Bronchial epithelial cell (primary cell): ENCODE measurements around the gene FHL1. TPM values are rescaled to one million over a fixed set of nuclear protein-coding genes. Genes with fewer than 3 reads are reported as not detected.
"Not testable (repeated sequence)": the region's sequence is repeated elsewhere in the genome, so short reads cannot be mapped to it uniquely, and the experiment has no call there.

Experiments used
- DNase-seq: peaks from one replicate; pipeline ENCODE4 v3.0.0-alpha.2; 2010; ENCODE audit warnings: low read depth
- FAIRE-seq: peaks from 2 replicates; lab custom pipeline; 2011; peaks lifted over from hg19 to GRCh38; lab: Jason Lieb, UNC
- H3K27me3 ChIP-seq: 2 replicates; pipeline ENCODE4 v1.5.1; 2011; ENCODE audit warnings: low read length; ENCODE audit not compliant: control insufficient read depth, insufficient read depth
- H3K36me3 ChIP-seq: 2 replicates; pipeline ENCODE4 v1.5.1; 2011; ENCODE audit warnings: low read length; ENCODE audit not compliant: control insufficient read depth, insufficient read depth
- H3K4me3 ChIP-seq: 2 replicates; pipeline ENCODE4 v1.5.1; 2011; ENCODE audit warnings: mild to moderate bottlenecking, low read depth, low read length, control low read depth
- CTCF ChIP-seq: IDR thresholded peaks from 2 replicates; pipeline ENCODE4 v1.5.1; 2011; ENCODE audit warnings: mild to moderate bottlenecking, moderate library complexity, low read length, control low read depth, inconsistent platforms; ENCODE audit not compliant: insufficient read depth, severe bottlenecking
- total RNA-seq: library from RNA; depleted of rRNA; stranded (reverse); fragments of >200 nt; gene quantifications from 2 replicates; pipeline ENCODE4 v1.2.1, GENCODE V29; 2014

Gene FHL1
- total RNA-seq, 1 donor from 2014 or later: 45.5 TPM

DNA sequence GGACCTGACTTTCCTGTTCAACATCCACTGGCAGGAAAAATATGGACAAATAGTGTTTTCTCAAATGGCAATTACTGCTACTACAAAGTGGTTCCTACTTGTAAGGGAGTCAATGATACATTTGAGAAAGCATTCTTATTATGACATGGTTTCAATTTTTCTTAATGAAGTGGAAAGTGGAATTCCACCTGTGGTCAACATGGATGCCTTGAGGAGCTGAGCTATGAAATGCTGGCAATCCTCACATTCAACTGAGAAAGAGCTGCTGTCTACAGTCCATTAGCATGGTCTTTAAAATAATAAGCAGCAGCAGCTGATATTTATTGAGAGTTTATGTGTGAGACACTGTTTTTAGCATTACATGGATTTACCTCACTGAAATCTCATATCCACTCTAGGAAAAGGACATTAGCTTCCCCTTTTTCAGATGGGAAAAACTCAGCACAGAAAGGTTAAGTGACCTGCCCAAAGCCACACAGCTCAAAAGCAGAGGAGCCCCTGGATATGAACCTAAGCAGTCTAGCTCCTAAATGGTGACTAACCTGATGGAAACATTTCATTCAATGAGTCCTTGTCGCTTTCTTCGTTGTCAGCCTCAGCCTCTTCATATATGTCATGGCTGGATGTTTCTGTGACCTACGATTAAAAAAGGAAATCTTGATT lies 74.6 kb downstream of the FHL1 start:
- no peak overlapping the region for H3K4me3 ChIP-seq
- FAIRE-seq: no peak
- H3K27me3 ChIP-seq: no peaks in the 10 kb centered on the region
- no peak for DNase-seq
- TF ChIP-seq CTCF: no peak
- peaks cover 1% of the 10 kb centered on the region for H3K36me3 ChIP-seq

DNA sequence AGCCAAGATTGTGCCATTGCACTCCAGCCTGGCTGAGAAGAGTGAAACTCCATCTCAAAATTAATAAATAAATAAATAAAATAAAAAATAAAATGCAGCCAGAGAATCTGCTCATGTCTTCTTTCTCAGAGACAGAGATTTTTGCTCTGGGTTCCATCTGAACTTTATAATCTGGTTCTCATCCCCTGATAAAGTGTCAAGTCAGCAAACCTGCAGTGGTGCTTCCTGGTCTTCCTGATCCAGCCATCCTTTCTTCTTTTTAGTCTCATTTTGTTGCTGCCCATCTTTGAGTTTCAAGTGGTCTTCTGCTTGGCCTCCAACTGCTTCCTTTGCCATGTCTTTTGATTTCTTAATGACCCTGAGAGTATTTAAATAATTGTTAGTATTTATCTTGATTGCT lies 79.7 kb downstream of the FHL1 start:
- FAIRE-seq: no peak
- H3K27me3 ChIP-seq: no peaks in the 10 kb centered on the region
- TF ChIP-seq CTCF: no peak
- H3K36me3 ChIP-seq: peaks cover 4% of the 10 kb centered on the region
- H3K4me3 ChIP-seq: no peak overlapping the region
- no peak for DNase-seq

GRCh38 chrX:136227948-136228838 lies 80.9 kb downstream of the FHL1 start:
- no peak for FAIRE-seq
- TF ChIP-seq CTCF: no peak

GRCh38 chrX:136228839-136229207 lies 81.5 kb downstream of the FHL1 start:
- H3K4me3 ChIP-seq: no peak overlapping the region
- no peaks in the 10 kb centered on the region for H3K27me3 ChIP-seq
- no peak for TF ChIP-seq CTCF
- FAIRE-seq (no peak), DNase-seq (no peak)
- peaks cover 4% of the 10 kb centered on the region for H3K36me3 ChIP-seq

More at GRCh38 chrX:136227948-136228838, 80.9 kb downstream of the FHL1 start:
- DNase-seq: peak; percentile 60
- H3K4me3 ChIP-seq: no peak overlapping the region
- no peaks in the 10 kb centered on the region for H3K27me3 ChIP-seq
- peaks cover 4% of the 10 kb centered on the region for H3K36me3 ChIP-seq

DNA sequence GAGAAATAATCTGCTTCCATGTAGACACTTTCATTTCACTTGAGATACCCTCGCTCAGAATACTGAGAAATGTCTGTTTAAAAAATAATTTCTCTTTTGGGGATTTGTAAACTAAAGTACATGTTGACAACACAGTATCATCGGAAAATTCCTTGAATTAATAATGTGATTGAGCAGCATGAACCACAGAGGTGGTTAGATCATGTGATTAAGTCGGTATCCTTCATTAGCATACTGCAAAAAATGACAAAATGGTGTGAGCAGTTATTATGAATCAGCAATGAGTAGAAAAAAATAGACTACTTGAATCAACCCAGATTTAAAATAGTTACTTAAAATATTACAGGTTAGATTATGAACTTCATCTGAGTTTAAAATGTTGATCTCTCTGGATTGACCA lies 89.7 kb downstream of the FHL1 start:
- H3K4me3 ChIP-seq: no peak overlapping the region
- TF ChIP-seq CTCF: no peak
- no peaks in the 10 kb centered on the region for H3K36me3 ChIP-seq
- DNase-seq: no peak
- no peak for FAIRE-seq
- no peaks in the 10 kb centered on the region for H3K27me3 ChIP-seq

DNA sequence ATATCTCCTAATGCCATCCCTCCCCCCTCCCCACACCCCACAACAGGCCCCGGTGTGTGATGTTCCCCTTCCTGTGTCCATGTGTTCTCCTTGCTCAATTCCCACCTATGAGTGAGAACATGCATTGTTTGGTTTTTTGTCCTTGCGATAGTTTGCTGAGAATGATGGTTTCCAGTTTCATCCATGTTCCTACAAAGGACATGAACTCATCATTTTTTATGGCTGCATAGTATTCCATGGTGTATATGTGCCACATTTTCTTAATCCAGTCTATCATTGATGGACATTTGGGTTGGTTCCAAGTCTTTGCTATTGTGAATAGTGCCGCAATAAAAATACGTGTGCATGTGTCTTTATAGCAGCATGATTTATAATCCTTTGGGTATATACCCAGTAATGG lies 90.5 kb downstream of the FHL1 start:
- H3K4me3 ChIP-seq, FAIRE-seq, H3K36me3 ChIP-seq, DNase-seq, H3K27me3 ChIP-seq: not testable (repeated sequence)
